Activated CD4-positive, CD25-positive, alpha-beta regulatory T cell treated with anti-CD3 and anti-CD28 coated beads, Interleukin-2, amount 50 U/mL, for 72 hours (primary cell): Measurements from ENCODE around the gene USP31.
"Not testable (repeated sequence)": the region's sequence is repeated elsewhere in the genome, so short reads cannot be mapped to it uniquely, and the experiment has no call there.

ENCODE experiments used
- DNase-seq: peaks from one replicate; pipeline ENCODE4 v3.0.0; 2021

USP31 gene

DNA sequence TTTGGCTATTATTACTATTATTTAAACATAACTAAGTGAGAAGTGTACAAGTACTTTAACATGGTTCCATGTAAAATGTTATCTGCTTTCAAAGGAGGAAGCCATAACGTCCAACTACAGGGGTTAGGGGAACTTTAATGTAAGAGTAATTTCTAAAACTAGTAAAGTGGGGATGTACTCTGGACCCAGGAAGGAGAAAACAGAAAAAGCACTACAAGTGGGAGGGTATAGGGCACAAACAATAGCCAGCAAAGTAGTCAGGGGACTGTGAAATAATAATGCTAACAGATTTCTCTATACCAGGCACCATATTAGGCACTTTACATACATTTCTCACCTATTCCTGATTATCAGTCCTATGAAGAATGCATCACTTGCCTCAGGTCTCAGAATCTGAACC is 19.6 kb downstream of the USP31 start:
- DNase-seq: no peak

DNA sequence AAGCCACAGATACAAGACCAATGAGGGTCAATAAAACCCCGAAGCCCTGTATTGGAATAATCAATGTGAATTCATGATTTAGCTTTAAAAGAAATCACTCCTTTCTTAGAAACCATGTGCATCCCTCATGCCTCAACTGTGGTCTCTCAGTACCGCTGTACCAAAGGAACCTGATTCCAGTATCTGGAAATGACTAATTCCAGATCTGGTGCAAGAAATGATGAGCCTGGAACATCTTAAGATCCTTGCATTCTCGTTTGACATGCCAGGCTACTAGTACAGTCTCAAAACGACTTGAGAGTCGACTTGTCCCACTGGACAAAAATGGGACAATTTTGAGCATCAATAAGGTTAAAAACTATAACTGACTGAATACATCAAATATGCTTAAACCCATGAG is 21.2 kb downstream of the USP31 start:
- DNase-seq: no peak

DNA sequence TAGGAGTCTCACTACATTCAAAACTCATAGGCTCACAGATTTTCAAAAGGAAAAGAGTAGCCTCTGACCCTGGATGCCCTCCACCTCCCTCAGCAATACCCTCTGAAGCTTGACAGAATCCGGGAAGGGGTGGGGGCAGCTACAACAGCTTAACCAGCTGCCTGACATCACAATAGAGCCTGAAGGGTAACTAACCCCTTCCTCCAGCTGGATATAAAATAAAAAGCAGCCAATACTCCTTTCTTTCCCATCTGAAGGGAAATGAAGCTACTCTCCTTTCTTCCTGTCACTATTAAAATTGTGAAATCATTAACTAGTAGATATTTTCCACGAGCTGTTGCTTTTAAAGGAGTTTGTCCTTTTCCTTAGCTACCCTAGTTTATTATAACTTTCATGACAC is 24.0 kb downstream of the USP31 start:
- no peak for DNase-seq

DNA sequence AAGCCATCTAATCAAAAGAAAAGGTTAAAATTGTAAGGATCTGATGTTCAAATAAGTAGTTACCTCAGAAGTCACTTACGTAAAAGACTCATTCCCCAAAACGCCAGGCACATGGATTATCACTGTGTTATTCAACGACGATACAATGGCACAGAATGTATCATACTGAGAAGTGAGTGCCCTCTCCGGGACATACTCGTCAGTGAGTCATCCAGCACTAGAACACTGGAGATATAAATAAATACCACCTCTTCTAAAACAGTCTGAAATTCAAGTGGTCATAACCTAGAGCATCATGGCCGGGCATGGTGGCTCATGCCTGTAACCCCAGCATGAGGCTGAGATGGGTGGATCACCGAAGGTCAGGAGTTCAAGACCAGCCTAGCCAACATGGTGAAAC is 24.9 kb downstream of the USP31 start:
- no peak for DNase-seq

- DNase-seq: no peak
Observed at GRCh38 chr16:23122144-23122543, 27.1 kb downstream of the USP31 start.

DNA sequence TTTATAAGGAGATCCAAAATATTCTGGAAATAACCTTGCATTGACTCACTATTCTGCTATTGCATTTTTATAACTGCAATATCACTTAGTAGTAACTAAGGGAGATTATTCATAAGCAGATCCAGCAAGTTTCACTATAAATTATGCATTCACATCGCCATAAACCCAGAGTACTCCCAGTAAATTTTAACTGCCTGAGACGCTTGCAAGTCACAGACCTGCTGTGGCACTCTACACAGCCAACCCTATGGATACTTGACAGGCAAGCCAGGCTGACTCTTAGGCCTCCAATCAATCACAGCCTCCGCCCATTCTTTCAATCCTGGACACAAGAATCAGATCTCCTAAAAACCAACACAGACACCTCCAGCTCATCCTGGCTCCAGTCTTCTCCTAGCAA is 28.2 kb downstream of the USP31 start:
- no peak for DNase-seq

DNA sequence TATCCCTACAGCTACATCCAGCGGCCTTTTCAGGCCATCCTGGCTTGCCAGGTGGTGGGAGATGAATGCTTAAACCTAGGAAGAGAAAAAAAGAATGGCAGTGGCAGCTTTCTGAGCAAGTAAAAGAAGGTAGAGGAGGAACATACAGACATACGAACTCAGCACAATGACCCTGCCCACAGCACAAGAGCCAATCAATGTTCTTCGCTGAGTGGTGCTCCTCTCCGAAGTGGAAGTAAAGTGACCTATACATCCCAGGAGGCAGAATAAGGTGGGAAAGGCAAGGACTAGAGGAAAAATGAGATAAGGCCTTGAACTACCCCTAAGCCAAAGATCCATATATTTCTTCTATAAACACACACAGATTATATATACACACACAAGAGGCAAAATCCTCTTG is 28.7 kb downstream of the USP31 start:
- no peak for DNase-seq

DNA sequence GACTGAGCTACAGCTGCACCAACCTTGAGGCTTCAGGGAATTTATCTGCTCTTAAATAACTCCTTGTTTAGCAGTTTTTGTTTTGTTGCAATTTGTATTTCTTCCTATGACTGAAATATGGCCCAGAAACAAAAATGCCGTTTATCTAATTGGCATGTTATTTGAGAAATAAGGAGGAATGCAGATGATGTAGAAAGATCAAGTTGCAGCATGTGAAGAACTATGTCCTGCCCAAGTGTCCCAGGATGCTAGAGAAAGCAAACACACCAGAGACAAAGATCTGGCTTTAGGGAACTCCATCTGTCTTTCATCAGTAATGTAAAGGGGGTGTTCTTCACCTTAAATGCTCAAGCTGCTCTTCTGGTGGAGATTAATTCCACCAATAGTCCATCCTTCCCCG is 29.7 kb downstream of the USP31 start:
- DNase-seq: no peak

- DNase-seq: no peak
Observed at GRCh38 chr16:23114131-23114904, 34.9 kb downstream of the USP31 start.

DNA sequence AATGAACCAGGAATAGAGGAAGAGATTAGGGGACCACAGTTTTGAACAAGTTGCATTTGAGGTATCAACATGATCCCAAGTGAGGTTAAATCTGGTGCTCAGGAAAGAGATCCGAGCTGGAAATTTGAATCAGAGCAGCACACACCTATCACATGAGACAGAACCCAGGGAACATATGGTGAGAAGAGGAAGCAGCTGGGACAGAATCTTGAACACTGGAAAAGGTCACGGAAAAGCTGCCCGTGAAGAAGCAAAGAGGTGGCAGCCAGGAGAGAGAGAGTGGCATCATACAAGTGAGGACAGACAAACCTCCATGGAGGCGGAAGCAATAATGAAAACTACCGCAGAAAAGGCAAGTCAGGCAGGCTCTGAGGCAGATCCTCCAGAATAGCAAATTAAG is 36.1 kb downstream of the USP31 start:
- no peak for DNase-seq

DNA sequence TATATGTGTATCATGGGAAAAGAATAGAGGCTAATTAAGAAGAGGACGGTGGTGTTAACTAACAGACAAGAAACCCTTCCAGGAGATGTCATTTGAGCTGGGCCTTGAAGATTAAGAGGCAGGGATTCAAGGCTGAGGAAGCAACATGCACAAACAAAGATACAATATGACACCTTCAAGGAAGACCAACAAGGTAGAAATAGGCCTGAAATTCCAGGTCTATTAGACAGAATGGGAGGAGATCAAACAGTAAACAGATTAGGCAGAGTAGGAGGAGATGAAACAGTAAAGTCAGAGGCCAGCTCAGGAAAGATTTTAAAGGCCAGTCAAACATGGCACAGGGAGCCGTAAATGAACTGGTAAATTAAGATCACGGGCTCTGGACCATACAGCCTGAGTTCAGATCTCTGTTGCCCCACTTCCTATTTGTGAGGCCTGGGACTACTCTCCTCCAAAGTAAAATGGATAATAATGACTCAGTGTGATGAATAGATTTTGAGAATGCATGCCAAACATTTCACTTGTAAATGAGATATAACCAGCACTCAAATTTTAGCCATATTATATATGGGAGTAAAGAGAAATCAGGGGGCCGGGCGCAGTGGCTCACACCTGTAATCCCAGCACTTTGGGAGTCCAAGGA is 38.9 kb downstream of the USP31 start:
- no peak for DNase-seq

DNA sequence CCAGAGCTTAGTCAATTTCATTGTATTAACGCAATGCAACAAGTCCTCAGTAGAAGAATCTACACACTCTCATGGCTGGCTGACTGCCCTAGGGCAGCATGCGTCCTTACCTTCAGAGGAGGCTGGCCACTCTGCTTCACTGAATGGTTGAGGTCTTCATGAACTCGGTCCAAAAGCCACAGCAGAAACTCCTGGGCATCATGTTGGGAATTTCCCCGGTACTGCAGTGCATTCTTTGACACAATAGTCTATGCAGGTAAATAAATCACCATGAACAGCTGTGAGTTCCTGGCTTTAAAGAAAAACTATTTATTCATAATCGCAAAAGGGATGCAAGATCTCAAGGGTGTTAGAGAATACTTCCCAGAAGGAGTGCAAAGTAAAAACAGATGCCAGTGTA is 41.3 kb downstream of the USP31 start:
- DNase-seq: no peak

GRCh38 chr16:23107117-23107516 is 42.1 kb downstream of the USP31 start:
- no peak for DNase-seq

DNA sequence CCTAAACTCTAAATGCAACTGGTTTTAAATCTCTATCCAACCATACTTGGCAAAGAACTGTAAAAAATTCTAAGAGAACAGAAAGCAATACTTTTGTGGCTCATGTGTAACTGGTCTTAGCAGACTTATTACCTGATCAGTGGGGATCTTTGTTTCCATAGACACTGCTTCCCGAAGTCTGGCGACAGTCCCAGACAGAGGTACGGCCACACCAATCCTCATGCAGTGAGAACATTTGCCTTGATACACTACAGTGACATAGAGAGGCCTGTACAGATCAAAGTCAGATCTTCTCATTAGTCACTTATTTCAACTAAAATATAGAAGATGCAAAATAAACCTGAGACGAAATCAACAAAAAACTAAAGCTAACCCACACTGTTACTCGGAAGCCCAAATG is 43.9 kb downstream of the USP31 start:
- no peak for DNase-seq

- DNase-seq: no peak
Observed at GRCh38 chr16:23104032-23104955, 45.0 kb downstream of the USP31 start.

- no peak for DNase-seq
Observed at GRCh38 chr16:23103603-23104002, 45.6 kb downstream of the USP31 start.

DNA sequence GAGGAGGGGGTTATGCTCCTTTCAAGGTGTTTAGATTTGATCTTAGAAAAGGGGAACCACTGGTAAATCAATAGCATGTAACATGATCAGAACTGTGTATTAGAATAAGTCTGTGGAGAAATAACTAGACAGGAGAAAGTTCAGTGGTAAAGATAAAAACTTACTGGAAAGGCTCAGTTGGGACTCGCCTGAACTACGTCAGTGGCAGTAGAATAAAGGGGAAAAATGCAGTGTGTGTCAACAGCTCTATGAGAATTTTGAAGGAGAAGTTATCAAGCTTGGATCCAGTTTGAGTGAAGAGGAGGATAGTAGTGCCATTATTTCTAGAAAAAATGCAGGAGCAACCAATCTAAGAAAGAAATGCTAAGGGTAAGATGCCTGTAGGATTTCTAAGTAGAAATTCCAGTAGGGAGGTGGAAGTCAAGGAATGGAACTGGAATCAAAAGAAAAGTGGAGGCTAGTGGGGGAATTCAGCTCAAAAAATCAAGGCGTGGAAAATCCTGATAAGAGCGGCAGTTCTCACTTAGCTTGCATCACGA is 48.2 kb downstream of the USP31 start:
- DNase-seq: no peak

GRCh38 chr16:23096450-23096849 is 52.8 kb downstream of the USP31 start:
- not testable (repeated sequence) for DNase-seq

DNA sequence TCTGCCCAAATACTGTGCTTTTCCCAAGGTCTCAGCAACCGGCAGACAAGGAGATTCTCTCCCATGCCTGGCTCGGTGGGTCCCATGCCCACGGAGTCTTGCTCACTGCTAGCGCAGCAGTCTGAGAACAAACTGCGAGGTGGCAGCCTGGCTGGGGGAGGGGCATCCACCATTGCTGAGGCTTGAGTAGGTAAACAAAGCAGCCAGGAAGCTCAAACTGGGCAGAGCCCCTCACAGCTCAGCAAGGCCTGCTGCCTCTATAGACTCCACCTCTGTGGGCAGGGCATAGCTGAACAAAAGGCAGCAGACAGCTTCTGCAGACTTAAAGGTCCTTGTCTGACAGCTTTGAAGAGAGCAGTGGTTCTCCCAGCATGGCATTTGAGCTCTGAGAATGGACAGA is 55.1 kb downstream of the USP31 start:
- not testable (repeated sequence) for DNase-seq

- no peak for DNase-seq
Observed at GRCh38 chr16:23092801-23093117, 56.5 kb downstream of the USP31 start.

DNA sequence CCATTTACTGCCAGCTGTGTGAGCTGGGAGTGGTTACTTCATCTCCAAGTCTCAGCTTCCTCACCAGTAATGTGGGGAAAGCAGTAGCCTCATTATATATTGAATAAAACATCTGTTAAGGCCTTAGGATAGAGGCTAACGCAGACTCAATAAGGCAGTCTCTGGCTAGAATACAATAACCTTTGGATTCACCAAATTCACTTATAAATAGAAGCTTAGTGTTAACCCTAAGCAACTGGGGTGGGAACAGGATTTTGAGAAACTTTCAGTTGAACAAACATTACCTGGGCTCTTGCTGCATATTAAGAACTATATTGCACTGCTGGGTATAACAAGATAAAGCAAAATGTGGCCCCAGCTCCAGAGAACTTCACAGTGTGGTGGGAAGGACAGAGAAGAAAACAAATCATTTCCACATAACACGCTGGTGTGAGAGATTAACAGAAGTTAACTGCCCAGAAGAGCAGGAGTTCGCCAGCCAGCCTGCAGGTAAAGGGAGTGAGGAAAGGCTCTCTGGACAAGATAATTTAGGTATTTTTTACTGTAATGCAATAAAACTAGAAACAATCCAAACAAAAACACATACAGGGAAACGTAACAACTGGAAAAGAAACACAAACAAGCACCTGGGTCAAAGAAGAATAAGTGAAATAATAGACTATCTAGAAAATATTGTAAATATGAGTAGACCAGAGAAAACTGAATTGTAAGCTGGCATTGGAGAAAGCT is 57.0 kb downstream of the USP31 start:
- DNase-seq: no peak

DNA sequence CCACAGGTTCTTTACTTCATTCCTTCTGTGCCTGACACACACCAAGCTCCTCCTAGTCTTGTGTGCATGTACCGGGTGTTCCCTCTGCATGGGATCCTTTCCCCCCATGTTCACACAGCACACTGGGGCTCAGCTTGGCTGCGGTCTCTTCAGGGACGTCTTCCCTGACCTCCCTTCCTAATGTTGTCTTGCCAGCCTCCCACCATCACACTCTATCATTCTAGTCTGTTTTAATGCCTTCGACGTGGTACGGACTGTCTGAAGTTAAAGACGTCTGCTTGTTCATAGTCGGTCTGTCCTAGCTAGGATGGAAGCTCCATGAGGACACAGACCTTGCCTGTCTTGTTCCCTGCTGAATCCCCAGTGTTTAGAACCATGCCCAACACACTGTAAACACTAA is 60.1 kb downstream of the USP31 start:
- DNase-seq: no peak

GRCh38 chr16:23088018-23088417 is 61.2 kb downstream of the USP31 start:
- no peak for DNase-seq
